Lung (tissue), 12 donors: Measurements from ENCODE around the gene PCBP3. TPM values are rescaled to one million over a fixed set of nuclear protein-coding genes. Genes with fewer than 3 reads are reported as not detected.

Experiments used
- ATAC-seq: fragments of 200-7000 bp; cut with Tn5 transposase; one replicate; pipeline ENCODE4 v1.9.1; 2020; ENCODE audit warnings: moderate number of reproducible peaks; ENCODE audit not compliant: insufficient read depth, low FRiP score
- DNase-seq, 3 donors: peaks; one replicate each; pipeline ENCODE4 v3.0.0-alpha.2; 2013 to 2017
- H3K27ac ChIP-seq, 2 donors: one replicate each; pipeline ENCODE4 v1.5.1; 2013; ENCODE audit warnings: mild to moderate bottlenecking in 2 of 2, moderate library complexity in 2 of 2, control low read depth in 1 of 2, inconsistent platforms in 1 of 2, low read depth in 1 of 2, low read length in 1 of 2
- H3K27me3 ChIP-seq, 3 donors: one replicate each; pipeline ENCODE4 v1.5.1; 2013; ENCODE audit warnings: low read length in 2 of 3; ENCODE audit not compliant: control insufficient read depth in 3 of 3, insufficient read depth in 3 of 3
- H3K36me3 ChIP-seq, 4 donors: one replicate each; pipeline ENCODE4 v1.5.1; 2013; ENCODE audit warnings: low read length in 4 of 4, mild to moderate bottlenecking in 1 of 4, moderate library complexity in 1 of 4; ENCODE audit not compliant: control insufficient read depth in 4 of 4, insufficient read depth in 4 of 4
- H3K4me1 ChIP-seq, 5 donors: one replicate each; pipeline ENCODE4 v1.5.1; 2013; ENCODE audit warnings: low read length in 5 of 5, mild to moderate bottlenecking in 2 of 5, moderate library complexity in 1 of 5; ENCODE audit not compliant: control insufficient read depth in 5 of 5, insufficient read depth in 5 of 5
- H3K4me3 ChIP-seq: one replicate; pipeline ENCODE4 v1.5.1; 2013; ENCODE audit warnings: mild to moderate bottlenecking, control low read depth, moderate library complexity
- H3K9ac ChIP-seq, 2 donors: one replicate each; pipeline ENCODE4 v1.5.1; 2013; ENCODE audit warnings: low read length in 2 of 2, control low read depth in 1 of 2; ENCODE audit not compliant: insufficient read depth in 1 of 2
- H3K9me3 ChIP-seq, 4 donors: one replicate each; pipeline ENCODE4 v1.5.1; 2013; ENCODE audit warnings: low read length in 3 of 4, mild to moderate bottlenecking in 1 of 4, moderate library complexity in 1 of 4; ENCODE audit not compliant: control insufficient read depth in 4 of 4, insufficient read depth in 3 of 4
- CTCF ChIP-seq: IDR thresholded peaks from 2 replicates; pipeline ENCODE4 v1.5.1; 2012; ENCODE audit warnings: mild to moderate bottlenecking; ENCODE audit errors: control extremely low read depth, extremely low read depth
- WGBS, 2 donors: extraction: QIAGEN DNeasy Blood & Tissue Kit; methylation state at CpG; one replicate each; pipeline ENCODE4 v1.1.7; 2013; 5-methylcytosine and 5-hydroxymethylcytosine counted together
- polyA plus RNA-seq, 2 donors: library from polyadenylated mRNA; stranded (reverse); fragments of 200-250 nt; gene quantifications; one replicate each; pipeline ENCODE4 v1.2.1, GENCODE V29; 2013
- total RNA-seq, 2 donors: library from RNA; depleted of rRNA in 1 of 2; stranded (reverse); fragments of >200 nt in 1 of 2; gene quantifications; one replicate each; pipeline ENCODE4 v1.2.1, GENCODE V29; 2014 to 2021
- donor health status: control.
- donor health status: control.
- donor health status: Bipolar disorder and iron deficiency.
- donor health status: healthy.
- donor health status: DM: yes; HTN: yes; CAD: no.

PCBP3 gene
- total and polyA plus RNA-seq, 4 donors = 1.6 to 8.2 (median 3.1) TPM

GRCh38 chr21:45635271-45636151 is 8.0 kb upstream of the PCBP3 start:
- Histone ChIP-seq H3K4me1 (peaks cover 0 to 3% (median 0%) of the 10 kb centered on the region in 5 donors), H3K4me3 (no peak overlapping the region), H3K36me3 (no peaks in the 10 kb centered on the region), H3K27ac (no peak overlapping the region), H3K9me3 (peaks cover 0 to 4% (median 0%) of the 10 kb centered on the region in 4 donors), H3K9ac (no peak overlapping the region), H3K27me3 (peaks cover 0 to 14% (median 3%) of the 10 kb centered on the region in 3 donors)
- no peak for TF ChIP-seq CTCF
- WGBS, 2 donors = 77 to 94% methylated on average over 7 of the region's 7 CpGs
- ATAC-seq (no peak), DNase-seq (no peak)

GRCh38 chr21:45636459-45636858 is 7.1 kb upstream of the PCBP3 start:
- no peak for TF ChIP-seq CTCF
- Histone ChIP-seq H3K4me1 (peaks cover 0 to 4% (median 0%) of the 10 kb centered on the region in 5 donors), H3K4me3 (no peak overlapping the region), H3K9me3 (peaks cover 0 to 4% (median 0%) of the 10 kb centered on the region in 4 donors), H3K27me3 (peaks cover 0 to 16% (median 0%) of the 10 kb centered on the region in 3 donors), H3K36me3 (no peaks in the 10 kb centered on the region), H3K27ac (no peak overlapping the region), H3K9ac (no peak overlapping the region)
- ATAC-seq (no peak), DNase-seq (no peak)
- WGBS, 2 donors = 97 to 100% methylated on average over 2 to 3 of the region's 3 CpGs

GRCh38 chr21:45636951-45637646 is 6.4 kb upstream of the PCBP3 start:
- TF ChIP-seq CTCF = no peak
- no peak overlapping the region for H3K9ac ChIP-seq
- ATAC-seq (no peak), DNase-seq (no peak)
- no peak overlapping the region for H3K27ac ChIP-seq
- peaks cover 0 to 6% (median 0%) of the 10 kb centered on the region in 4 donors for H3K9me3 ChIP-seq
- H3K4me3 ChIP-seq = no peak overlapping the region
- peaks cover 0 to 20% (median 0%) of the 10 kb centered on the region in 3 donors for H3K27me3 ChIP-seq
- H3K4me1 ChIP-seq = peaks cover 0 to 4% (median 0%) of the 10 kb centered on the region in 5 donors
- 83 to 86% methylated on average over 27 to 30 of the region's 33 CpGs for WGBS, 2 donors
- H3K36me3 ChIP-seq = no peaks in the 10 kb centered on the region
